RWPE2 (cell line): ENCODE data around the gene CARHSP1.

Experiments
- ATAC-seq: fragments of 200-7000 bp; cut with Tn5 transposase; 3 replicates; pipeline ENCODE4 v1.9.1; 2021; ENCODE audit warnings: low read depth
- DNase-seq: peaks from one replicate; pipeline ENCODE4 v3.0.0-alpha.2; 2020; ENCODE audit warnings: low spot score
- H3K27ac ChIP-seq: fragments of 450-650 bp; 2 replicates; pipeline ENCODE4 v1.5.1; 2017; ENCODE audit warnings: mild to moderate bottlenecking; ENCODE audit not compliant: poor library complexity, severe bottlenecking
- H3K27me3 ChIP-seq: fragments of 250-450 bp; sonication (Bioruptor Pico); 2 replicates; pipeline ENCODE4 v1.5.1; 2021; ENCODE audit warnings: mild to moderate bottlenecking, moderate library complexity; ENCODE audit not compliant: insufficient read depth, poor library complexity, severe bottlenecking
- H3K36me3 ChIP-seq: fragments of 250-450 bp; sonication (Bioruptor Pico); 2 replicates; pipeline ENCODE4 v1.5.1; 2020; ENCODE audit warnings: low read depth, mild to moderate bottlenecking, moderate library complexity
- H3K4me1 ChIP-seq: fragments of 250-450 bp; sonication (Bioruptor Pico); 2 replicates; pipeline ENCODE4 v1.5.1; 2021; ENCODE audit warnings: mild to moderate bottlenecking, moderate library complexity; ENCODE audit not compliant: insufficient read depth, poor library complexity, severe bottlenecking
- H3K4me3 ChIP-seq: fragments of 250-450 bp; sonication (Bioruptor Pico); 2 replicates; pipeline ENCODE4 v1.5.1; 2021; ENCODE audit warnings: mild to moderate bottlenecking, moderate library complexity; ENCODE audit not compliant: severe bottlenecking
- H3K9me3 ChIP-seq: fragments of 250-450 bp; sonication (Bioruptor Pico); 2 replicates; pipeline ENCODE4 v1.5.1; 2021; ENCODE audit warnings: mild to moderate bottlenecking, moderate library complexity; ENCODE audit not compliant: severe bottlenecking
- TF ChIP-seq, protein P1 (sequence below): fragments of 450-650 bp; IDR thresholded peaks from one replicate; pipeline ENCODE4 v1.5.1; 2017; ENCODE audit warnings: mild to moderate bottlenecking, moderate library complexity; ENCODE audit not compliant: poor library complexity, severe bottlenecking

Gene CARHSP1

DNA sequence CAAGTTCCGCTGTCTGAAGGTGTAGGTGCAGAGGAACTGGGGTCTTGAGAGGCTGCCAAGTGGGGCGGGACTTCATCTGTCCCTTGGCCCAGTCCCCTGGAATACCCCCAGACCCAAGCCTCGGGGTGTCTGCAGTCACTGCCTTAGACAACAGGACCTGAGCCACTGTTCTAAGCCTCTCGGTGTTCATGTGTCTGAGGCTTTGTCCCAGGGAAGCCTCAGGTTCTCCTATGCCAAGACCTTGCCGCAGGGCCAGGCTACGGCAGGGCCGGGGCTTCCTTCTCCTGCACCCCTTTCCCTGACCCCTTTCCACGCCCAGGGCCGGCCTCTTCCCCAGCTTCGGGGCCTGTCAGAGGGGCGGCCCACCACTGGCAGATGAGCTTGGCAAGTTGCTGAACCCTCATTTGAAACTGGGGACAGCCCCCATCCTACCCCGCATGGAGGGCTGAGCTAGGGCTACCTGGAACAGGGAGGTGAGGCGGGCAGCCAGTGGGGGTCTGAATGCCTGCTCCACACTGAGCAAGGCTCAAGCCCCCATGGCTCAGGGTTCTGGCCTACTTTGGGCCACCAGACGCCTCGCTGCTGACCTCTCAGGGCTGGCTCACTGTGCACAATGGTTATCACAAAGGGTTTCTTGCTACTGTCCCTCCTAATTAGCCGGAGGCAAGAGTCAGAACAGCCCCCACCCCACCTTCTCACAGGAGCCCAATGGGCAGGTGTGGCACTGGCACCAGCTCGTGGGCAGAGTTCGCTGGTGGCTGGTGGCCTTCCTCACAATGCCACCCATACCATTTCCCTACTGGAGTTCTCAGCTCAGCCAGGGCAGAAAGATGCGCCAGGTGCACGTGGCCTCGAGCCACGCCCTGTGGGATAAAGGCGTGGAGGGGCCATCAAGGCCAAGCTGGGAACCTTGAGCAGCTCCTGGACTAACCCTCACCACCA, 20.4 kb upstream of the CARHSP1 start:
- H3K27ac ChIP-seq, result no peak overlapping the region
- H3K4me1 ChIP-seq, result peaks cover 18% of the 10 kb centered on the region
- no peak for DNase-seq
- H3K9me3 ChIP-seq, result no peaks in the 10 kb centered on the region
- TF ChIP-seq, protein P1, sequence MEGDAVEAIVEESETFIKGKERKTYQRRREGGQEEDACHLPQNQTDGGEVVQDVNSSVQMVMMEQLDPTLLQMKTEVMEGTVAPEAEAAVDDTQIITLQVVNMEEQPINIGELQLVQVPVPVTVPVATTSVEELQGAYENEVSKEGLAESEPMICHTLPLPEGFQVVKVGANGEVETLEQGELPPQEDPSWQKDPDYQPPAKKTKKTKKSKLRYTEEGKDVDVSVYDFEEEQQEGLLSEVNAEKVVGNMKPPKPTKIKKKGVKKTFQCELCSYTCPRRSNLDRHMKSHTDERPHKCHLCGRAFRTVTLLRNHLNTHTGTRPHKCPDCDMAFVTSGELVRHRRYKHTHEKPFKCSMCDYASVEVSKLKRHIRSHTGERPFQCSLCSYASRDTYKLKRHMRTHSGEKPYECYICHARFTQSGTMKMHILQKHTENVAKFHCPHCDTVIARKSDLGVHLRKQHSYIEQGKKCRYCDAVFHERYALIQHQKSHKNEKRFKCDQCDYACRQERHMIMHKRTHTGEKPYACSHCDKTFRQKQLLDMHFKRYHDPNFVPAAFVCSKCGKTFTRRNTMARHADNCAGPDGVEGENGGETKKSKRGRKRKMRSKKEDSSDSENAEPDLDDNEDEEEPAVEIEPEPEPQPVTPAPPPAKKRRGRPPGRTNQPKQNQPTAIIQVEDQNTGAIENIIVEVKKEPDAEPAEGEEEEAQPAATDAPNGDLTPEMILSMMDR, result no peak
- ATAC-seq, result no peak
- H3K27me3 ChIP-seq, result no peaks in the 10 kb centered on the region
- peaks cover 41% of the 10 kb centered on the region for H3K36me3 ChIP-seq
- no peak overlapping the region for H3K4me3 ChIP-seq

DNA sequence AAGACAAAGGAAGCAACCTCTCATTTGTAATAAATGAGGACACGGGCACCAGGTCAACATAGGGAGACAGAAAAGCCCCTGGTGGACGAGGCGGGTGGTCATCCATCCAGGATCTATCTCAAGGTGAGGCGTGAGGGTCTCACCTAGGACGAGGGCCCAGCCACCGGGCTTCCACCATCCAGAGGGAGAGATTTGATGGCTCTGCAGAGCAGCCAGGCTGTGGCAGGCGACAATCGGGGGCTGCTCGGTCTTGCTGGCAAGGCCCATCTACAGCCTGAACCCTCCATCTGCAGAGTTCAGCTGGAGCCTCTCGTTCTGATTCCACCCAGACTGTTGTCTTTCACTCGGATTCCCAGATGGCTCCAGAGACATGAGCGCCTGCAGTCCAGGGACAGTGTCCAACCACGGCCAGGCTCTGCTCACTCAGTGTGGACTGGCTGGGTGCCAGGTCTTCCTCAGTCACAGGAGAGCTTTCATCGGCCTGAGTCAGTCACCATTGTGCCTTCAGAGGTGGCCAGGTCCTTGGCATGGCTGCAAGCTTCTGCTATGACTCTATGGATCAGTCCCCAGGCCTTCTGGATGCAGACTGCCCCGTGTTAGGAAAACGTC, 19.2 kb upstream of the CARHSP1 start:
- Histone ChIP-seq H3K4me1 (peaks cover 20% of the 10 kb centered on the region), H3K9me3 (no peaks in the 10 kb centered on the region), H3K36me3 (peaks cover 29% of the 10 kb centered on the region), H3K27ac (no peak overlapping the region), H3K4me3 (no peak overlapping the region), H3K27me3 (no peaks in the 10 kb centered on the region)
- DNase-seq (no peak), ATAC-seq (no peak)
- TF ChIP-seq, protein P1, result no peak

DNA sequence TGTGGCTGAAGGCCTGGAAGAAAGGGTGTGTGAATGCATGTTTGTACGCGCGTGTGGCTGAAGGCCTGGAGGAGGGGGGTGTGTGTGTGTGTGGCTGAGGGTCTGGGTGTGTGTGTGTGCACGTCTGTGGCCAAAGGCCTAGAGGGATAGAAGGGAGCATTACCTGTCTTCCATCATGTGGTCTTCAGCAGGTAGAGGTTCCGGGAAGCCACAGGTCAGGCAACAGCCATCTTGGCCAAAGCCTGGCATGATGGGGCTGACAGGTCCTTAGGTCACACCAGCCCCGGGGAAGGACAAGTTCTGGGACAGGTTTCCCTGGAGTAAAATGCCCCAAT, 18.6 kb upstream of the CARHSP1 start:
- Histone ChIP-seq H3K27me3 (no peaks in the 10 kb centered on the region), H3K4me1 (peaks cover 20% of the 10 kb centered on the region), H3K27ac (no peak overlapping the region), H3K9me3 (no peaks in the 10 kb centered on the region), H3K36me3 (peaks cover 22% of the 10 kb centered on the region), H3K4me3 (no peak overlapping the region)
- DNase-seq (no peak), ATAC-seq (no peak)
- TF ChIP-seq, protein P1, result no peak

- Histone ChIP-seq H3K27me3 (no peaks in the 10 kb centered on the region), H3K4me3 (no peak overlapping the region), H3K36me3 (peaks cover 18% of the 10 kb centered on the region), H3K9me3 (no peaks in the 10 kb centered on the region), H3K27ac (peak overlapping the region; percentile 48), H3K4me1 (peaks cover 20% of the 10 kb centered on the region)
- TF ChIP-seq, protein P1, result no peak
- no peak for ATAC-seq
- DNase-seq, result no peak
Measured at GRCh38 chr16:8886593-8887430, 18.0 kb upstream of the CARHSP1 start.
